ENCODE measurements around the gene DSCAM.

DNA sequence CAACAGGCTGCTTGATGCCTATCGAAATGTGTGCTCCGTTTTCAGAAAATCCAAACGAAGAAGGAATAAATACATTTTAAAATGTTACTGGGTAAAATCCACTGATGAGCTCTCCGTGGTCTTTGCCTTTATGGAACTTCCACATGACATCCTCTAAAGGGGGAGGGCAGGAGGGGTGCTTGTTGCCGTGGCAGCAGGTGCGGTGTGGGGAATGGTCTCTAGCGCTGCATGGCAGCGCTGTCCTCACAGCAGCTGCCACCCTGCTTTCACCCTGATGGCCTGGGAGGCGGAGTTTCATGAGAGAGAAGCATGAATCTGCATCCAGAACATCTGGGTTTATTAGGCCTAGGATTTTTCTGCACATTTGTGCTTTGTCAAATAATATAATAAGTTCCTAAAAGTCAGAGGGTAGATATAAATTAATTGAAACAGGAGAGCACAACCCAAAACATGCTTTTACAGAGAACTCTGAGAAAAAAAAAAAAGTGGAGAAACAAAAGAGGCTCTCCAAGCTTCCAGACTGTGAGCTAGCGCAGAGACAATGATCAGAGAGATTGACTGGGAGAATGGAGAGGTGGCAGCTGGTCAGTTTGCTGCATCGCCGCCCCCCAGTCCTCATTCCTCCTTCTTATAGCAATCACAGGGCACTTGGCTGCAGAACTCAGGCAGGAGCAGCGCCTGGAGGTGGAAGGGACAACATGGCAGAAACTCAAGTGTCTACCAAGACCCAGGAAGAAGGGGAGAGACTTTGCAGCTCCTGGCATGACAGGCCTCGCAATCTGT lies 228.6 kb downstream of the DSCAM start:
- TF ChIP-seq POLR2A (IDR thresholded peaks at IDR 0.05) (no peak), CTCF (IDR thresholded peaks at IDR 0.05) (no peak), EP300 (IDR thresholded peaks at IDR 0.05) (no peak)
